ENCODE results near the gene ERFL.

The ERFL gene

GRCh38 chr19:41928221-41928683, at the start of gene ERFL:
Gene ERFL, minus strand, starts transcription at chr19:41928449. Its CDS starts 15,530 bp downstream, at chr19:41912919.
- no peak for DNase-seq (ENCODE audit: low read depth)

- DNase-seq (ENCODE audit: low read depth), result no peak
Observed at GRCh38 chr19:41977916-41978315, 49.7 kb upstream of the ERFL start.

DNA sequence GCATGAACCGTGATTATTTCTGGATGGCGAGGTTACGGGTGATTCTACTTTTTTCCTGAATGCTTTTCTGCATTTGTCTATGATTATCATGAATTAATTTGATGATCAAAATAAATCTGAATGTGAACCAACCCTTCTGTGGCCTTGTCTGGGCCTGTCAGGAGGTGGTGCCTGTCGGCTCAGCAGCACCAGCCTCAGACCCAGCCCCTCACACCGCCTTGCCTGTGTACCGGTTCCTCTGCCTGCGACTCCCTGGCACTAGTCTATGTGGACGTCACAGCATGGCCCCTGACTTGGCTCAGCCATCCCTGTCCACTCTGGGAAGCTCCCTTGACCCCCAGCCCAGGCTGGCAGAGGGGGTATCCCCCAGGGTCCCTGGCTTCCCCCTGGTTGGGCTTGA, 46.4 kb upstream of the ERFL start:
- DNase-seq (ENCODE audit: low read depth), result no peak

DNA sequence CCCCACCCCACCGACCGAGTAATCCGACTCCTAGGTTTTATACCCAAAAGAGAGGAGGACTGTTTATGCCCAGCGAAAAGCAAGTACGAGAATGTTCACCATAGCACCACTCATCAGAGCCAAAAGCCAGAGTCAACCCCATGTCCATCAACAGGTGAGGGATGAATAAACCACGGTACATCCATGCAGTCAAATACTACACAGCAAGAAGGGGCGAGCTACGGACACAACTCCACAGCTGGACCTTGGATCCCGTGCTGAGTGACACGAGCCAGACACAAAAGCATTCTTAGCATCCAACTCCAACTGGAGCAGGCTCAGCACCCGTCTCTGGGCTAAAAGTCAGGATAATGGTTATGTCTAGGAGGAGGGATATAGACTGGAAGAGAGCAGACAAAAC, 43.1 kb upstream of the ERFL start:
- DNase-seq (ENCODE audit: low read depth), result no peak

GRCh38 chr19:41969772-41970458, 41.7 kb upstream of the ERFL start:
- DNase-seq (ENCODE audit: low read depth), result no peak

- no peak for DNase-seq (ENCODE audit: low read depth)
Observed at GRCh38 chr19:41968751-41969595, 40.7 kb upstream of the ERFL start.

DNA sequence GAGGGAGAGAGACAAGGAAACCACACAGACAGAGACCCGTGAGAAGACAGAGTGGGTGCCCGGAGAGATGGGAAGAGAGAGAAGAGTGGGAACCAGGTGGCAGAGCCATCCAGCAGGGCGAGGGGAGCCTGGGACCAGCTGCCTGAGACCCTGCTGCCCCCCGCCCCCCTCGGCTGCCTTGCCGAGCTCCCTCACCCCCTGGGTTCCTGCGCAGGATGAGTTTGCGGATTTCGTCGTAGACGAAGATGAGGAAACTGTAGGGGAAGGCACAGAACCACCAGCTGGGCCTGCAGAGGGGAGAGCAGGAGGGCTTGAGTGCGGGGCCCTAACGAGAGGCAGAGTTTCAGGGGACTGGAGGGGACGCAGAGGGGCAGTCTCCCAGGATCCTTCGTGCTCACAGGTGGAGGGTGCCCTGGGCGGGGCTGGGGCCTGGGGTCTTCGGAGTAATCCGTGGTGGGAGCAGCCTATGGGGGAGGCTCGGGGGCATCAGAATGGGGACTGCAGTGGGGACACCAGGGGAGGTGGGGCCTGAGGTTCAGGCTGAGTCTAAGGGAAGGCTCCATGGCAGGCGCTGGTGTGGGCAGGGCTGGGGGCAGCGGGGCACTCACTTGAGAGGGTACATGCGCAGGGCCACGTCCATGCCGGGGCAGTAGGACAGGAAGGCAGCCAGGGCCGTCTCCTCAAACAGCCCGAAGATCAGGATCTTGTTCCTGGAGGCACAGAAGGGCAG, 39.0 kb upstream of the ERFL start:
- no peak for DNase-seq (ENCODE audit: low read depth)

- DNase-seq (ENCODE audit: low read depth), result no peak
Observed at GRCh38 chr19:41965106-41965505, 36.9 kb upstream of the ERFL start.

DNA sequence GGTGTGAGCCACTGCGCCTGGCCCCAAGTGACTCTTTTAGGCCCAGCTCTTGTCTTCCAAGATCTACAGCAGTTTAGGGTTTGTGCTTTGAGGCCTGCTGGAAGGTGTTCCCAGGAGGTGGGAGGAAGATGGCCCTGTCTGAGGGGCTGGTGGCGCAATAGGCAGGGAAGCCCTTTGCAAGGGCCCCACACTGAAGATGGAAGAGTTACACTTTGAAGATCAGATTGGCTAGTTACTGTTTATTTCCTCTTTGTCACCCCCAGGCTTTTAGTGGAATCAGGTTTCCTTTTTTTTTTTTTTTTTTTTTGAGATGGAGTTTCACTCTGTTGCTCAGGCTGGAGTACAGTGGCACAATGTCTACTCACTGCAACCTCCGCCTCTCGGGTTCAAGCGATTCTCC, 32.7 kb upstream of the ERFL start:
- DNase-seq (ENCODE audit: low read depth), result no peak

GRCh38 chr19:41959056-41960053, 31.1 kb upstream of the ERFL start, which contains the start of gene RABAC1:
Gene RABAC1, minus strand, starts transcription at chr19:41959321. Its CDS starts 29 bp downstream, at chr19:41959292.
- peak; percentile 88 for DNase-seq (ENCODE audit: low read depth)

GRCh38 chr19:41958367-41959055, 30.3 kb upstream of the ERFL start:
- peak; percentile 53 for DNase-seq (ENCODE audit: low read depth)

DNA sequence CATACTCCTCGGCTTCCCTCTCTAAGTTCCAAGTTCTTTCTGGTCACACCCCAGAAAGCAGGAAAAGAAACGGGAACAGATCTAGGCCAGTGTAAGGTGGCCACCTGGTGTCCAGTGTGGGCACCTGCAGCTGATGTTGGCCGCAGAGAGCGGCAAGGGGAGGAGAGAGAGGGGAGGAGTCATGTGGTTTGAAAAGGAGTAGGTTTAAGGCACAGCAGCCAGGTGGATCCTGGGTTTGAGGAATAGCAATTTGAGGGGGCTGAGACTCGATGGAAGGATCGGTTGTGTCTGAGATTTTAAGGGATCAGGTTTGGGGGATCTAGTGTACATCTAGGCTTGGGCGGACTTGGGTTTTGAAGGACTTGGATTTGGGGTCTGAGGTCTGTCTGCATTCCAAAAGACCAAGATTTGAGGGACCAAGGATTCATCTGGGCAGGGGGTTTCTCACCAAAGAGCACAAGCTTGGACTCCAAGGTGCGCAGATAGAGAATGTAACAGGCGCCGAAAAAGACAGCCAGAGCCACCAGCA, 29.7 kb upstream of the ERFL start:
- peak; percentile 80 for DNase-seq (ENCODE audit: low read depth)

- DNase-seq (ENCODE audit: low read depth), result no peak
Observed at GRCh38 chr19:41957161-41957837, 29.1 kb upstream of the ERFL start.

GRCh38 chr19:41956621-41957020, 28.4 kb upstream of the ERFL start:
- no peak for DNase-seq (ENCODE audit: low read depth)

DNA sequence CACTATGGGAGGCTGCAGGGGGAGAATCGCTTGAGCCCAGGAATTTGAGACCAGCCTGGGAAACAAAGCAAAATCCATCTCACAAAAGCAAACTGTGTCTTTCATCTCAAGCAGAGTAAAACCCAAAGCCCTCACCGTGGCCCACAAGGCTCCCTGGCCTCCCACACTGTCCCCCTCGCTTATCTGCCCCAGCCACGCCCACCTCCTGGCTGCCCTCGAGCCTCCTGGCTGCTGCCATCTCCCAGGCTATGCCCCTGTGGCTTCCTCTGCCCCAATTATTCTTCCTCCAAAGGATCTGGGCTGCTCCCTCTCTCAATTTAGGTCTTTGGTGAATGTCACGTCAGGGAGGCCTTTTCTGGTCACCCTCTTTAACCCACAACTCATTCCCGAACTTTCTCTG, 27.3 kb upstream of the ERFL start:
- no peak for DNase-seq (ENCODE audit: low read depth)

- DNase-seq (ENCODE audit: low read depth), result peak; percentile 46
Observed at GRCh38 chr19:41951686-41952172, 23.5 kb upstream of the ERFL start.

DNA sequence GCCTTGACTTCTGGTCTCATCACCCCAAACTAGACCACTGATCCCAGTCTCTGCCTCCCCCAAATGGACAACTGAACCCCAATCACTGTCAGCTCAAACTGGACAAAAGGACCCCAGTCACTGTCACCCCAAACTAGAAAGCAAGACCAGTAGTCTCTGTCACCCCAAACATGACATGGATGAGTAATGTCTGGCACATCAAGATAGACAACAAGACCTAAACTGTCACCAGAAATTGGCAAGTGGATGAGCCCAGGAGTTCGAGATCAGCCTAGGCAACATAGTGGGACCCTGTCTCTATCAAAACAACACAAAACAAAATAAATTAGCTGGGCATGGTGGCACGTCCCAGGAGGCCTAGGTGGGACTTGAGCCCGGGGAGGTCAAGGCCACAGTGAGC, 18.8 kb upstream of the ERFL start:
- DNase-seq (ENCODE audit: low read depth), result no peak

DNA sequence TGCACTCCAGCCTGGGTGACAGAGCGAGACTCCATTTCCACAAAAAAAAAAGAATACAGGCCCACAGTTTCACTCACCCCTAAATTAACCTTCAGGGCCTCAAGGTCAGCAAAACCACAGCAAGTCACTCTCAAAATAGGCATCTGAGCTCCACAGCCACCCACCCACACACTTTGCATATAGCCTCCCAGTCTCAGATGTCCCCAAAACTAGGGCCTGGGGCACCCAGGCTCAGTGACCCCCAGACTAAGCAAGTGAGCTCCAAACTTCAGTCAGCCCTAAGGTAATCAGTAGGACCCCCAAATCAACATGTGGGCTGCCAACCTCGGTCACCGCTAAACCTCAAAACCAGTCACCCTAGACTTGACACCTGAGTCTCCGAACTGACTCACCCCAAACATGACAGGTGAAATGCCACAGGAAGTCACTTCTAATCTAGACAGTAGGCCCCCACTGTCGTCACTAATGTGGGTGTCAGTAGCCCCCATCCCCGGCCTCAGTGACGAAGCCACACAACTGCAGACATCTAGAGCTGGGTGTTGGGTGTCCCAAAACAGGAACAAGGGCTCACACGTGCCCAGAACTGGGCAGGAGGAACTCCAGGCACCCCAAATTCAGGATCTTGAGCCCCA, 17.0 kb upstream of the ERFL start:
- DNase-seq (ENCODE audit: low read depth), result no peak

GRCh38 chr19:41944336-41944735, 16.1 kb upstream of the ERFL start:
- DNase-seq (ENCODE audit: low read depth), result no peak

Measured in amniotic epithelial cell (primary cell).